LHCN-M2 (cell line): ENCODE measurements around the gene MYO3B. TPM values are rescaled to one million over a fixed set of nuclear protein-coding genes. Genes with fewer than 3 reads are reported as not detected.

Experiments
- DNase-seq: peaks from one replicate; pipeline ENCODE4 v3.0.0-alpha.2; 2012; ENCODE audit warnings: low read depth
- polyA plus RNA-seq: library from polyadenylated mRNA; unstranded; fragments of >200 nt; gene quantifications from one replicate; pipeline ENCODE4 v1.2.1, GENCODE V29; 2012; ENCODE audit warnings: missing spikeins
- total RNA-seq: library from RNA; depleted of rRNA; stranded (reverse); fragments of >200 nt; gene quantifications from 2 replicates; pipeline ENCODE4 v1.2.3, GENCODE V29; 2014; rRNA removed

Gene MYO3B, protein sequence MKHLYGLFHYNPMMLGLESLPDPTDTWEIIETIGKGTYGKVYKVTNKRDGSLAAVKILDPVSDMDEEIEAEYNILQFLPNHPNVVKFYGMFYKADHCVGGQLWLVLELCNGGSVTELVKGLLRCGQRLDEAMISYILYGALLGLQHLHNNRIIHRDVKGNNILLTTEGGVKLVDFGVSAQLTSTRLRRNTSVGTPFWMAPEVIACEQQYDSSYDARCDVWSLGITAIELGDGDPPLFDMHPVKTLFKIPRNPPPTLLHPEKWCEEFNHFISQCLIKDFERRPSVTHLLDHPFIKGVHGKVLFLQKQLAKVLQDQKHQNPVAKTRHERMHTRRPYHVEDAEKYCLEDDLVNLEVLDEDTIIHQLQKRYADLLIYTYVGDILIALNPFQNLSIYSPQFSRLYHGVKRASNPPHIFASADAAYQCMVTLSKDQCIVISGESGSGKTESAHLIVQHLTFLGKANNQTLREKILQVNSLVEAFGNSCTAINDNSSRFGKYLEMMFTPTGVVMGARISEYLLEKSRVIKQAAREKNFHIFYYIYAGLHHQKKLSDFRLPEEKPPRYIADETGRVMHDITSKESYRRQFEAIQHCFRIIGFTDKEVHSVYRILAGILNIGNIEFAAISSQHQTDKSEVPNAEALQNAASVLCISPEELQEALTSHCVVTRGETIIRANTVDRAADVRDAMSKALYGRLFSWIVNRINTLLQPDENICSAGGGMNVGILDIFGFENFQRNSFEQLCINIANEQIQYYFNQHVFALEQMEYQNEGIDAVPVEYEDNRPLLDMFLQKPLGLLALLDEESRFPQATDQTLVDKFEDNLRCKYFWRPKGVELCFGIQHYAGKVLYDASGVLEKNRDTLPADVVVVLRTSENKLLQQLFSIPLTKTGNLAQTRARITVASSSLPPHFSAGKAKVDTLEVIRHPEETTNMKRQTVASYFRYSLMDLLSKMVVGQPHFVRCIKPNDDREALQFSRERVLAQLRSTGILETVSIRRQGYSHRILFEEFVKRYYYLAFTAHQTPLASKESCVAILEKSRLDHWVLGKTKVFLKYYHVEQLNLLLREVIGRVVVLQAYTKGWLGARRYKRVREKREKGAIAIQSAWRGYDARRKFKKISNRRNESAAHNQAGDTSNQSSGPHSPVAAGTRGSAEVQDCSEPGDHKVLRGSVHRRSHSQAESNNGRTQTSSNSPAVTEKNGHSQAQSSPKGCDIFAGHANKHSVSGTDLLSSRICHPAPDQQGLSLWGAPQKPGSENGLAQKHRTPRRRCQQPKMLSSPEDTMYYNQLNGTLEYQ (N-terminal part only)
- 0.06 TPM in 2 replicates for total RNA-seq
- 0.01 TPM for polyA plus RNA-seq

DNA sequence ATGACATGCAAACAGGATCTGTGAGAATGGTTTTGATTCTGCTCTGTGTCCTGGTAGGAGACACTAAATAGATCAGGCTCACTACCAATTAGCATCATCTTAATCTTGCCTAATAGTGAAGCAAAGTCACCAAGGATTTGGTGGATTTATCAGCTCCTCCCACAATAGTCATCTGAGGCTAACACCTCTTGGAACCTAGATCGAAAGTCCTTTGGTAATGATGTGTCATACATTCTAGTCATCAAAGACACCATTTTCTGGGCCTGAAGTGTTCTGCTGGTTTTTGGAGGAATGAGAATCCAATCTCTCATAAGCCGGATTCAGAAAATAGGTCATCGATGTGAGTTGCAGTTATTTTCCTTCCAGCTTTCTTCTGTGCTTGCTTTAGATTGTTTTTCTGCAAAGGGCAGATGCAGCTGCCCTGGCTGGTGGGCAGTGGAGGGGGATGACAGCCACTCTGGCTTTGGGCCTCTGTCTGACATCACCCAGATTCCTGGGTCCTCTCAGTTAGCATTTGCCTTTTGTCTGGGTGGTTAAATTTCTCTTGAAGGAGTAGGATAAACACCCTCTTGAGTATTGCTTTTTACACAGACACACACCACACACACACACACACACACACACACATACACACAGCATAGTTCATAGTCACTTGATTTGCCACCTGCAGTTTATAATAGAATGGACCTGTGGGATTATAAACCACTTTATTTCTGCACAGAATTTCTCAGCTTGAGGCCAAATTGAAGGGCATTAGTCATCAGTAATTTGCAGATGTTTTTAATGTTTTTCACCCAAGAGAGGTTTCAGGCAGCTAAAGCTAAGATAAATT lies at the start of gene MYO3B:
Gene MYO3B (plus strand): TSS at position 198 of the 832 bp plus-strand sequence. CDS start 141 bp downstream, at position 339.
- DNase-seq, result peak; percentile 39

DNA sequence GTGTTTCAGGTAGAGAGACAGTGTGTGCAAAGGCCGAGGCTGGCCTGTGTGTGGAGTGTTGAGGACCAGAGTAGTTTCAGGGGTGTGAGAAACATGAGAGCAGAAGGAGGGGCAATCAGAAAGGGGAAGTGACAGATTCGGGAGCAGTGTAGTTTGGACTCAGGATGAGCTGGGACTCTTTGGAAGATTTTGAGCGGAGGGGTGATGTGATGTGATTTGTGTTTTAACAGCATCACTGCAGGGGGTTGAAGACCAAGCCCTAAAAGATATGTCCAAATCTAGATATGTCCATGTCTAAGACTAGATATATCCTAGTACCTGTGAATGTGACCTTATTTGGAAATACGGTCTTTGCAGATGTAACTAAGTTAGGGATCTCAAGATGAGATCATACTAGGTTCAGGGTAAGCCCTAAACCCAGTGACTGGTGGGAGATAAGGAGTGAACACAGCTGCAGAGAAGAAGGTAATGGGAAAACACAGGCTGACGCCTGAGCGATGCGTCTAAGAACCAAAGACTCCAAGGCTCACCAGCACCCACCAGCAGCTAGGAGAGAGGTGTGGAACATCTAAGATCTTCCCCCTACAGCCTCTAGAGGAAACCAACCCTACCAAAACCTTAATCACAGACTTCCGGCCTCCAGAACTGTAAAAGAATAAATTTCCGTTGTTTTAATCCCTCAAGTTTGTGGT lies 38.5 kb upstream of the MYO3B start:
- DNase-seq, result no peak

DNA sequence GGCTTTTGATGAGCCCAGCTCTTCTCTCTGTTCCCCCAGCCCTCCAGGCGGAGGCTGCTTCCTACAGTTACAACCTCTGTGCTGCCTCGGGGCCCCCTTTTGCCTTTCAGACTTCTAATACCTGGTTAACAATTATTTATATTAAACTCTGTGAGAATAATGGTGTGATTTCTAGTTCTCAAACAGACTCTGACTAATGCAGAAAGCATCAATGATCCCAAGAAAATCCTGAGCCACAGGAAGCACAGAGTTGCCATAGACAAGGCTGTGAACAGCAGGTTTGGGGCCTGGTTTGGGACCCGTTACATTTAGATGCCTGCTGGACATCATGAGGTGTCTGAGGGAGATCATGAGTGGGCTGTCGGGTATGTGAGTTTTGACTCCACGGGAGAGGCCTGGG lies 37.4 kb upstream of the MYO3B start:
- DNase-seq, result no peak

DNA sequence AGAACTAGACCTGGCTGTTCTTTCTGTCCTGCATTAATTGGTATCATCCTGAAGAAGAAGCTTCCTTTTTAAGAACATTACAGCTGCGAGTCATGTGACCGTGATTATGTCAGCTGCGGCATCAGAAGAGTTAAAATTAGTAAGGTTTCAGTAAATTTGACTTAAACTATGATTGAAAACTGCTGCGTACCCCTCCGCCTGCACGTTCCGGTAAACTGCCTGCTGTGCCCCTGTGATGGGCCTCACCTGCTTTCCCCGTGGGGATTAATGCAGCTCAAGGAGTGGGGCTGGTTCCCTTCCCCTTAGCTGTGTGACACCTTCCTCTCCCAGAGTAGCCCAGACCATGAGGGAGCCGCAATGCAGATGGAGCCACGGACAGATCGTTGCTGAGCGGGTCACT lies 36.1 kb upstream of the MYO3B start:
- DNase-seq, result no peak

DNA sequence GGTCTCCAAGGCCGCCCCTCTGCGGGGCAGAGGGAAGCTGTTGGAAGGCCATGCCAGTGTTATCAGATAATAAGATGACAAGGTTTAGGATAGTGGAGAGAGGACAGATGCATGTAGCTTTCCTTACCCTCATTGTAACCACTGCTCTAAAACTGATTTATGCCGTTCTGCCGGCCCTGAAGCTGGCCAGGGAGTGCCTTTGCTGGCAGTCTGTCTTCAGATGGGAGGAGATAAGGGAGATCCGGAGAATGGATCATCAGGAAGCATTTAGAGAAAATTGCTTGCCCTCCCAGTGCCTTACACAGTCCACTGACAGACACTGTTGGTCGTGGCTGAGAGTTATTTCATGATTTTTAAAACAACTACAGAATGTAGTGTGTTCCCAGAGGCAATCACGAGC lies 35.4 kb upstream of the MYO3B start:
- DNase-seq, result no peak

DNA sequence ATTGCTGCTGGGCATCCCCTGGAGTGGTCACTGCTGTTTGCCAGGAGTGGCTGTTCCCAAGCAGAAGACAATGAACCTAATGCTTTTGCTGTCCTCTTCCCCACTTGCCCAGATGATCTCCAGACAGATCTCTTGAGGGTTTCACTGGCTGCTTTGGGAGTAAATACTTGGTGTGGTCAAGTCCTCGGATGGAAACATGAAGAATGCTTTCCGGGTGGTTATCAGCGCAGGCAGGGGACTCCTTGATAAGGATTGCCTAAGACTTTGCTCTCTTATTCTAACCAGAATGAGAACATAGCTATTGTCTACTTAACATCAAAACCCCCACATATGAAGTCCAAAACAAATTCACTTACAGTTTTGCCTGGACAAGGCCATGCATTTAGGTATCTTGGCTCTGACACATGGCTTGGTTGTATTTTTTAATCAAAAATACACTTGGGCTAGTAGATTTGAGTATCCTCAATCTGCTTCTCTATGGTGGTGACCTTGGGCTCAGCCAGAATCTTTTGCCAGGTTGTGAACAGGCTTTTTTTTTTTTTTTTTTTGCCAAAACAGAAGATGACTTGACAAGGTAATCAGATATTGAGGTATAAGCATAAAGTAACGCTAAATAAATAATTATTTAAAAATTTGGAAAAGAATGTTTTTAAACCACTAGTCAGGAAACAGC lies 34.8 kb upstream of the MYO3B start:
- DNase-seq, result no peak

DNA sequence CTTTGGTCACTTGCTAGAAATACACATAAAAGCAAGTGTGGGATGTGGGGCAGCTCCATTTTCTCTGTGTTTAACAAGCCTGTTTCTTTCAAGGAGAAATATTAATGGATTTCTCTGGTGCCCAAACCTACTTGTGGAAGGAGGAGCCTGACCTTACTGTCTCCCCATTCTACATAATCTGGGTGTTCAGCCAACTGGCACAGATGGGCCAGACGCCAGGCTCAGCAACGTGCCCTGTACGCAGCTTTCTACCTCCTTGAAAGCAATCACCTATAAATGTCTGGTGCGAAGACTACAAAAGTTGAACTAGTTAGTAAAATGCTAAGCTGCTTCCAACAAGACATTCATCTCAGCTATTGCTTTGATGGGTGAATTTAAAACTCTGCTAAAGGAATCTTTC lies 33.2 kb upstream of the MYO3B start:
- no peak for DNase-seq

DNA sequence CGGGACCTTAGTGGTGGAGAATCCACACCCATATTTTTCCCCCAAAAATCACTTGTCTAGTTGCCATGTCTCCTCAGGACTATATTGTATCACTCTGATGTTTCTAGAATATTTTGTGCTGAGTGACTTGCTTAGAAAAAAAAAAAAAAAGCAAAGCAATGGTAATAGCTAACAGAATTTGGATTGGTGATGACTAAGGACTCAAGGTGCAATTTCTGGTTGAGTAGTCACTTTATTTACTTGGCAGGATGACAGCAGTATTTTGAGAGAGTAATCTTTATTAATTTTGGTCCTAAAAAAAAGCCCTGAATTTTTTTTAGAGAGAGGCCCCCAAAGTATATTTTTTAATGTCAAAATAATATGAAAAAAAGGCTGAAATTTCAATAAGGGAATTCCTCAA lies 32.8 kb upstream of the MYO3B start:
- no peak for DNase-seq

DNA sequence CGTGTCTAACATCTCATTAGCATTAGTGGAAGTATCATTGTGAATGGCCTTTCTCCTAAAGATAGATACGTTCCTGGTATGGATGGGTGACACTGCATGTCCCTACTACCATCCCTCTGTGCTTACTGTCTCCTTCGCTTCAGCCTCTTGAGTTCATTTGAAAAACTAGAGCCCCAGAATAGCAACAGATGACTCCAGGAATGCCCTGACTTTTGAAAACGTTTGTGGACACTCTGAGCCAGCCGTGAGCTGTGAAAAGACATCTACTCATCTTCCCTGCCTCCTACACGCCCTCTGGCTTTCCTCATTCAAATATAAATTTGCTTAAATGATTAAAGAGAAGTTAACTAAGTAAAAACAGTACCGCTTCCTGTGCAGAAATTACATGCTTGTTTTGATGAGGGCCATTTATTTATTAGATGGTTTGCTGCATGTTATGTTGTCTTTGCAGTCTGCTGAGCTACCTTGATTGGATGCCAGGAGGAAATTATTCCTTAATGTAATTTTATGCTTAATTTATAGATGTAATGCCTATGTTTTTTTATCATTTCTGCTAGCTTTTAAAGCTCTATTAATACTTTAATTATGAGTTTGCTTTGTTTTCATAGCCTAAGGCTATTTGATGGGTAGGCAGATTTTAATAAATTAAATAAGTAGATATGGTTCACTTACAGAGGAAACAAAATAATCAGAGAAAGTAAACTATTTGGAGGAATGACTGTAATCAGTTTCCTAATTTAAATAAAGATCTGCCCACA lies 32.1 kb upstream of the MYO3B start:
- no peak for DNase-seq

DNA sequence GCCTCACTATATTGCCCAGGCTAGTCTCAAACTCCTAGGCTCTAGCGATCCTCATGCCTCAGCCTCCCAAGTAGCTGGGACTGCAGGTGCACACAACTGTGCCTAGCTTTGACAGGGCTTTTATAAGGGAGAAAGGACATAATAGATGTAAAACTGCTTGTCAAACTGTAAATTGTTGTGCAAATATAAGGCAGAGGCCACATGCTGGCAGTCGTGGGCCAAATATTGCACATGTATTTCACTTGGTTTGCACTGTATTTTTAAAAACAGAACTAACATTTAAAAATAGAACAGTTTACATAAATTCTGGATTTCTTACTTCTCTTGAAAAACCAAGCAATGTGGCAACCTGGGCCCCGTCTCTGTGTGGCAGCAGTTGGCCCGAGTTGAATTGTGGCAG lies 31.2 kb upstream of the MYO3B start:
- no peak for DNase-seq

DNA sequence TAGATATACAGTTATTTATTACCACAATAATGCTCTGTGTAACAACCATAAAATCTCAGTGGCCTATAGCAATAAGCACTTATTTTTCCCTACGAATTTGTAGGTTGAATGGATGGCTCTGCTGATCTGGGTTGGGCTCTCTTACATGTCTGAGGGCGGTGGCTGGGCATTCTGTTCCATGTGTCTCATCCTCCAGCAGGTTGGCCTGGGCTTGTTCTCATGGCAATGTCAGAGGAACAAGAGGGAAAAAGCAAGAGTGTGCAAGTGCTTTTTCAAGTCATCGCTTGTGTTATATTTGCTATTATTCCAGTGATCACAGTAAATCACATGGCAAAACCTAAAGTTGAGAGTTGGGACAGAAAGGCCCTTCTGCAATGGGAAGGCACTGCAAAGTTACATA lies 30.4 kb upstream of the MYO3B start:
- no peak for DNase-seq

DNA sequence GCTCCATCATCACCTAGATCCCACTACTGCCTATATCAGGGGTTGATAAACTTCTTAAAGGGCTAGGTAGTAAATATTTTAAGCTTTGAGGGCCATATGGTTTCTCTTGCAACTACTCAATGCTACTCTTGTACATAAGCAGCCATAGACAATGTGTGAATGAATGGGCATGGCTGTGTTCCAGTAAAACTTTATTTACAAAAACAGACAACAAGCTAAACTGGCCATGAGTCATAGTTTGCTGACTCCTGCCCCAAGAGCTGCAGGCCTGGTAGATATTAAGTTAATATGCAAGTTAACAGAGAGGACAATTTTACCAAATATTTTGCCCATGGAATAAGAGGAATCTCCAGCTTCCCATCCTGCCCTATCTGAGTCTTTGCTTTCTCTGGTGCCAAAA lies 29.8 kb upstream of the MYO3B start:
- peak; percentile 24 for DNase-seq

DNA sequence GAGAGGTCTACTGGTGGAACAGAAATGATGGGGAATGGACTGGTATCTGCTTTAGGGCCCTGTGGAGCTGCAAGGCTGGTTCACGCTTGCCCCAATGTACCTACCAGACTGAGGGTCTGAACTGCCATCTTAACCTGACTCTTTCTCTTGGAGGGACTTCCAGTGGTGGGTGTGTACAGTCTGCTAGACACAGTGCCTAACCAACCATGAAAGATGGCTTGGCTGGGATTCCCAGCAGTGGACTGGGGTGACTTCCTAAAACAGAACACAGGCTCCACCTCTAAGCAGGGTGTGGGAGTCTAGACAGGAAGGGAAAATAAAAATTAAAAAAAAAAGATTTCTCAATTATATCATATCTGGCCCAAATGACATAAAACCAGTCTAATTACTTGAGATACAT lies 25.5 kb upstream of the MYO3B start:
- DNase-seq, result no peak

DNA sequence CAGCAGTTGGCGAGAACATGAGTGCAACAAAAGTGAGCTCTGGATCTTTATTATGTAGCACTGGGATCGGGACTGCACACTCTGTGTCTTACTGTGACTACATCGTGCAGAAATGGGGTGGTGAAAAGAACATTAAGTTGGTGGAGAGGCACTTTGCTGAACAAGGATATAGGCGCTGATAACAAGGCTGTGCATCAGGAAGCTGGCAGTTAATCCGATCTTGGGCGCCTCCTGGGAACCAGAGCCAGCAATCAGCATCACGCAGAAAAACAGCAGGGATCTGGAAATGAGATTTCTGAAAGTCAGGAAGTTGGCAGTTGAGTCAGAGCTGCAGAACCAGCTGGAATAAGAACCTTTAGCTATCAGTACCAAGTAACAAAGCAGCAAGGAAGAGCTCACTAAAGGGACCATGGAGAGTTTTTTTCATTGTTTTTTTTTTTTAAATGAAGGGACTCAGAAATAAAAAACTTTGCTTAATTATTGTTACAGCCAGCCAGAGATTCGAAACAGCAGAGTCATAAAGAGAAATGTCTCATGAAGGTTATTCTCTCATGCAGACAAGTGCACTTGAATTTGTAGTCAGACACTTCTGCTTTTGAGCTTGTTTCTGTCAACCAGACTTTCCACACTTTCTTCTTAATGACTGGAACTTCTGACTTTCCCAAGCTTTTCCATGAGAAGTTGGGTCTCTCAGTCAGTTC lies 22.8 kb upstream of the MYO3B start:
- peak; percentile 71 for DNase-seq

DNA sequence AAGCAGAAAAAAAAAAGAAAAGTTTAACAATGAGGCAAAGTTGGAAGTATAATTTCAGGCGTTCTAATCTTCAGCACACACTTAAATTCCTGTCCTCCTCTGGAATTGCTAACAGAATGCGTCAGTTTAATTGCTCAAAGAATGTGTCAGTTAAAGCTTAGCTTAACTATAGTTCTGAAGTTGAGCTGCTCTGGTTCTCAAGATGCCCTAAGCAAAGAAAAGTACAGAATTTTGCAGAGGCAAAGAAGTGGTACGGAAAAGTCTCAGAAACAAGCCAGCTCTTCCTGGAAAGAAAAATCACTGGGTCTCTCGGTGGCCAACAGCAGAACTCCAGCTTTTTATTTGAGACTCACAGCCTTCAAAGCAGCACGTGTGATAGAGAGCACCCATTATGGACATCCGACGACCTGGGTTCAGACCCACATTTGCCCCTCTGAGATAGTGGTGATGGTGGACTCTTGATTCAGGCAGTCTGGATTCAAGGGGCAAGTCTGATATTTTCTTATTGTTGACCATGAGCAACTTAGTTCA lies 22.2 kb upstream of the MYO3B start:
- DNase-seq, result no peak

DNA sequence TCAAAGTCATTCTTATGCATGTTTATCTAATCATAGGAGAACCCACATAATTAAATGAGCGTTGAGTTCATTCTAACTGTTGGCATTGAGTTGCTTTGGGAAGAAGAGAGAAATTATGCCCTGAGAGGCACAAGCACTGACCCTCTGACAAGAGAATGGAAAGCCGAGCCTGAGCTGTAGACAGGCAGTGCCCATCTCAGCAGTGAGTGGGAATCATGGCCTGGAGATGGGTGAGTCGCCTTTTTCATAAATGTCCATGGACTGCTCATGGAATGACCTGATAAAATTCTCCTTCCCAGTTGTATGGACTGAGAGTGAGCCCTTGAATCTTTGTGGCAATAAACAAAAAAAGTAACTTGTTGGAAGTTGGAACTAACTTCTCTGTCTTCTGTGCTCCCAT lies 21.4 kb upstream of the MYO3B start:
- no peak for DNase-seq

DNA sequence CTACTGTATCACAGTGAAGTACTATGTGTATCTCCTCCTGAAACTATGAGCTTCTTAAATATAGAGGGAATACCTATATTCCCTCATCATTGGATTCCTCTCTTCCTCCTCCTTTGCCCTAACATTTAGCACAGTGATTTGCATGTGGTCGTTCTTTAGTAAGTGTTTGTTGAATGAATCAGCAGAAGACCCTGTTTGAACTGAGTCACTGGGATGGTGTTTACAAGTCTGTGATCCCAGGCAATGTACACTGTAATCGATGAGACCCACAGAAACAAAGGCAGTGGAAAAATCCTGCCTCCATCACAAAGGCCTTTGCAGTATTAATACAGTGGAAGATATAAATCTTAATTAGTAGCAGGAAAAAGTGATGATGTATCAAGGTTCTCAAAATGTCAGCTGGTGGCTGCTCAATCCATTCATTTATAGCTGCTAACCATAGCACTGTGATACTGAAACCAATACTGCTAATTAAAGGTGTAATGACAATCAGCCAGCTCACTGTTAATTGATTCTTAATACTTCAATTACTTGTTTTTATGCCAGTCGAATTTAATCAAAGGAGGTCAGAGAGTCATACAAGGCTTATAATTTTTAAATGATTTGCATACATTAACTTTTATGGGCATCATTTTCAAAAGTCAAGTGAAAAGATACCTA lies 20.8 kb upstream of the MYO3B start:
- DNase-seq, result peak; percentile 24

DNA sequence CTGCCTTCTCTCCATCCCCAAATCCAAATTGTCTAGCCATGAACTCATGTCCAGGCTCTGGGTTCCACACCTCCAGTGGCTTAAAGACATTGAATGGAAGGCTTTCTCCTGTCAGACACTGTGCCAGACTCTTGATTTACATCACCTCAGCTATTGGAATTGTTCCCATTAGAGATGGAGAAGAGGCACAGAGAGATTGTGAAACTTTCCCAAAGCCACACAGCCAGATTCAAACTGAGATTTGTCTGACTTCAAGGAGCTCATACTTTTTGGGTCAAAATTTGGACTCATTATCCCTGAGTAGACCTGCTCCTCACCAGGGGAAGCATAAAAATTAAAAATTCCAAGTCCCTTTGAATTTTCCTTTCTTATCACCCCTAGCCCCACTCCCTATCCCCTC lies 18.9 kb upstream of the MYO3B start:
- no peak for DNase-seq
